C4-2B (cell line): ENCODE results near the gene ALDH4A1.

ENCODE experiments used
- H3K27ac ChIP-seq: fragments of 450-650 bp; 2 replicates; pipeline ENCODE4 v1.5.1; 2017
- CTCF ChIP-seq: fragments of 450-650 bp; conservative IDR thresholded peaks from 2 replicates; pipeline ENCODE4 v1.5.1; 2017; ENCODE audit warnings: mild to moderate bottlenecking
- ZFX ChIP-seq: fragments of 450-650 bp; IDR thresholded peaks from 2 replicates; pipeline ENCODE4 v1.6.1; 2017

Gene ALDH4A1

GRCh38 chr1:18878538-18879214 is 23.7 kb downstream of the ALDH4A1 start:
- H3K27ac ChIP-seq: no peak overlapping the region
- no peak for TF ChIP-seq CTCF
- no peak for TF ChIP-seq ZFX

DNA sequence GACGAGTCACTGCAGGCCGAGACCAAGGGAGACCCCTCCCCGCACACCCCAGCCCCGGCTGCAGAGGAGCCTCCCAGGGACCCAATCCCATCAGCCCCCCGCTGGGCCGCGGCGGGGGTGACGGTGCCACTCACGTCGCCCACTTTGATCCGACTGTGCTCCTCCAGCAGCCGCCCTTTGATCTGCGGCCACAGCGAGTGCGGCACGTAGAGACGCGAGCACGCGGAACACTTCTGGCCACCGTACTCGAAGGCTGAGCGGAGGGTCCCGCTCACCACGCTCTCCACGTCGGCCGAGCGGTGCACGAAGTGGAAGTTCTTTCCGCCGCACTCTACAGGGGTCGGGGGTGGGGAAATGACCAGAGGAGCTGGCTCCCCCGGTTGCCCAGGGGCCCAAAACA is 25.1 kb downstream of the ALDH4A1 start:
- H3K27ac ChIP-seq: no peak overlapping the region
- no peak for TF ChIP-seq CTCF

DNA sequence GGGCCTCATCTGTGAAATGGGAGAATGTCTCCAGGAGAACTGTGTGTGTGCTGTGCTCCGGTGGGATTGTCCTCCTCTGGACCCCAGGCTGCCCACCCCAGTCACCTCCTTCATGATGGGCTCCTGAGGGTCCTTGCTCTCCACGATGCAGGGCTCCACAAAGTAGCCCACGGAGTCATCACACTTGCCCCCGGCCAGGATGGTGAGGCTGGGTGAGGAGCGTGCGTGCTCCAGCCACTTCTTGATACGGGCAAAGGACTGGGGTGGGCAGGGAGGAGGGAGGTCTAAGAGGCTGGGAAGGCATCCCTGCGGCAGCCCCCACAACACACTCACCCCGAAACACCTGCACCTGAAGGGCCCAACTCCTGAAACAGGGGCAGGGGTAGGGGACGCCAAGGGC is 26.1 kb downstream of the ALDH4A1 start:
- H3K27ac ChIP-seq: no peak overlapping the region
- TF ChIP-seq CTCF: no peak

GRCh38 chr1:18875796-18876128 is 26.6 kb downstream of the ALDH4A1 start:
- TF ChIP-seq CTCF (no peak), ZFX (no peak)
- H3K27ac ChIP-seq: no peak overlapping the region; the same call in 1 of the 2 replicates

DNA sequence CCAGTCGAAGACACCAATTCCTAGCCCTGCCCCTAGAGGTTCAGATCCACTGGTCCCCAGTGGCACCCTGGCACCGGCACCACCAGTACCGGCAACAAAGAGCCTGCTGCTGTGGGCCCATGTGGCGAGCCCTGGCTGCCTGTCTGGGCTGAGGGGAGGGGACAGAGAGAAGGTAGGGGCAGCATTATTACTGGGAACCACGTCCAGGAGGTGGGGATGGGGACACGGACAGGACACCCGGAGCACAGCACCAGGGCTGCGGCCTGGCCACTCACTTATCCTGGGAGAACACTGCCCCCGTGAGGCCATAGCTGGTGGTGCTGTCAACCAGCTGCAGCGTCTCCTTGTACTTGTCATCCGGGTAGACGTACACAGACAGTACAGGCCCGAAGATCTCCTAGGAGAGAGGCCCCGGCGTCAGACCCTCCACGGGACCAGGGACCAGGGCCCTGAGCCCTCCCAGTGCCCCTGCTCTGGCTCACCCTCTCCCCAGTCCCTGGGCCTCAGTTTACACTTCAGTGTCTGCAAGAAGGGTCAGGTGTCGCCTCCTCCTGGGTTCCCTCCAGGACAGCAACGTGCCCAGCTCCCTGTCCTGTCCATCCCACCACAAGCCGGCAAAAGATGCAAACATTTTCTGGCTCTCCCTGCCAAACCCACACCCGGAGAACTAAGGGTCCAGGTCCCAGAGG is 27.1 kb downstream of the ALDH4A1 start:
- H3K27ac ChIP-seq: peak overlapping the region; percentile 27
- TF ChIP-seq ZFX (no peak), CTCF (peak; percentile 80)

- no peak for TF ChIP-seq CTCF
- peak overlapping the region; percentile 27 for H3K27ac ChIP-seq
Measured at GRCh38 chr1:18874600-18874999, 27.8 kb downstream of the ALDH4A1 start.

GRCh38 chr1:18874036-18874435 is 28.3 kb downstream of the ALDH4A1 start:
- TF ChIP-seq ZFX (no peak), CTCF (no peak)
- H3K27ac ChIP-seq: no peak overlapping the region; the same call in 1 of the 2 replicates
